Peyer's patch (tissue), 4 donors: ENCODE data around the gene TPPP3.

Experiments
- POLR2A ChIP-seq, 2 donors: fragments of 450-650 bp; IDR thresholded peaks; one replicate each; pipeline ENCODE4 v1.5.1; 2017; ENCODE audit warnings: antibody characterized with exemption in 2 of 2, mild to moderate bottlenecking in 2 of 2, moderate library complexity in 2 of 2
- TF ChIP-seq, protein P1 (sequence below), 6 experiments: fragments of 450-650 bp in 4 of 6; fragments of 200-600 bp in 2 of 6; sonication (generic) in 1 of 6; IDR thresholded peaks; one replicate each; pipeline ENCODE4 v1.5.1; 2017 to 2019; ENCODE audit warnings: antibody characterized with exemption in 6 of 6, mild to moderate bottlenecking in 3 of 6, moderate library complexity in 1 of 6

DNA sequence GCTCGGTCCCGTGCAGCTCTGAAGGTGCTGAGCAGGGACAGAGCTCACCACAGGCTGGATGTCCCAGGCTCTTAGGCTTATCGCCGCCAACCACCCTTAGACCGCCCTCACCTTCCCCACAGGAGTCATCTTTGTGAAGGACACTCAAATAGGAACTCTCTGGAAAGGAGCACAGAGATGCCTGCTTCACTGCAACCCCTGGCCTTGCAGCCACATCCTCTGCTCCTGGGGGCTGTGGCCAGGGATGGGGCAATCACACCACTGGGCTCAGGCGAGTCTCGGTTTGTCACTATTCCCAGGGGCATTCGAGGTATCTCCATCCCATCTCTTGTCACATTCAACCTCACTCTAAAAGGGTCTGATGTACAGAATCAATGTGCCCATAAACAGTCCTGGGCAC, 12.0 kb upstream of the TPPP3 start:
- TF ChIP-seq POLR2A (IDR thresholded peaks at IDR 0.05), result no peak
- TF ChIP-seq, protein P1, sequence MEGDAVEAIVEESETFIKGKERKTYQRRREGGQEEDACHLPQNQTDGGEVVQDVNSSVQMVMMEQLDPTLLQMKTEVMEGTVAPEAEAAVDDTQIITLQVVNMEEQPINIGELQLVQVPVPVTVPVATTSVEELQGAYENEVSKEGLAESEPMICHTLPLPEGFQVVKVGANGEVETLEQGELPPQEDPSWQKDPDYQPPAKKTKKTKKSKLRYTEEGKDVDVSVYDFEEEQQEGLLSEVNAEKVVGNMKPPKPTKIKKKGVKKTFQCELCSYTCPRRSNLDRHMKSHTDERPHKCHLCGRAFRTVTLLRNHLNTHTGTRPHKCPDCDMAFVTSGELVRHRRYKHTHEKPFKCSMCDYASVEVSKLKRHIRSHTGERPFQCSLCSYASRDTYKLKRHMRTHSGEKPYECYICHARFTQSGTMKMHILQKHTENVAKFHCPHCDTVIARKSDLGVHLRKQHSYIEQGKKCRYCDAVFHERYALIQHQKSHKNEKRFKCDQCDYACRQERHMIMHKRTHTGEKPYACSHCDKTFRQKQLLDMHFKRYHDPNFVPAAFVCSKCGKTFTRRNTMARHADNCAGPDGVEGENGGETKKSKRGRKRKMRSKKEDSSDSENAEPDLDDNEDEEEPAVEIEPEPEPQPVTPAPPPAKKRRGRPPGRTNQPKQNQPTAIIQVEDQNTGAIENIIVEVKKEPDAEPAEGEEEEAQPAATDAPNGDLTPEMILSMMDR (IDR thresholded peaks at IDR 0.05), result no peak
